Fibroblast of pulmonary artery (primary cell): Measurements from ENCODE around the gene WASF3.

Experiments used
- DNase-seq: peaks from one replicate; pipeline ENCODE4 v3.0.0-alpha.2; 2010; ENCODE audit warnings: low read depth
- H3K4me3 ChIP-seq: replicated peaks from 2 replicates; pipeline ENCODE4 v1.5.1; 2011; ENCODE audit warnings: low read depth, mild to moderate bottlenecking, control low read depth, low read length, moderate library complexity
- TF ChIP-seq, protein P1 (sequence below): IDR thresholded peaks from 2 replicates; pipeline ENCODE4 v1.5.1; 2011; ENCODE audit warnings: mild to moderate bottlenecking, control low read depth, low read length, inconsistent platforms; ENCODE audit errors: missing control alignments

Gene WASF3

DNA sequence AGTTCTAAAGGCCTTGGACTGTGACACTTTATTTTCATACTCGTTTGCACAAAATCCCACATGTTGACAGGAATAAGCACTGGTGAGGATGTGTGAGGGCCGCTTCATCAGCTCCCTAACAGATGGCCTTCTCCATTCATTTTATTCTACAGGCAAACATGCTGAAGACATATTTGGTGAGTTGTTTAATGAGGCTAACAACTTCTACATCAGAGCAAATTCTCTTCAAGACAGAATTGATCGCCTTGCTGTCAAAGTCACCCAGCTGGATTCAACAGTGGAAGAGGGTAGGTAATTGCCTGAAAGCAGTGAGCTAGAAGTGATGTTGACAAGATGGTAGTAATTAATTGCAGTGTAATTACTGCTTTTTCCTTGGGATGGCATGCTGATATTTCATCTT is 107.4 kb downstream of the WASF3 start:
- DNase-seq, result no peak
- TF ChIP-seq, protein P1, sequence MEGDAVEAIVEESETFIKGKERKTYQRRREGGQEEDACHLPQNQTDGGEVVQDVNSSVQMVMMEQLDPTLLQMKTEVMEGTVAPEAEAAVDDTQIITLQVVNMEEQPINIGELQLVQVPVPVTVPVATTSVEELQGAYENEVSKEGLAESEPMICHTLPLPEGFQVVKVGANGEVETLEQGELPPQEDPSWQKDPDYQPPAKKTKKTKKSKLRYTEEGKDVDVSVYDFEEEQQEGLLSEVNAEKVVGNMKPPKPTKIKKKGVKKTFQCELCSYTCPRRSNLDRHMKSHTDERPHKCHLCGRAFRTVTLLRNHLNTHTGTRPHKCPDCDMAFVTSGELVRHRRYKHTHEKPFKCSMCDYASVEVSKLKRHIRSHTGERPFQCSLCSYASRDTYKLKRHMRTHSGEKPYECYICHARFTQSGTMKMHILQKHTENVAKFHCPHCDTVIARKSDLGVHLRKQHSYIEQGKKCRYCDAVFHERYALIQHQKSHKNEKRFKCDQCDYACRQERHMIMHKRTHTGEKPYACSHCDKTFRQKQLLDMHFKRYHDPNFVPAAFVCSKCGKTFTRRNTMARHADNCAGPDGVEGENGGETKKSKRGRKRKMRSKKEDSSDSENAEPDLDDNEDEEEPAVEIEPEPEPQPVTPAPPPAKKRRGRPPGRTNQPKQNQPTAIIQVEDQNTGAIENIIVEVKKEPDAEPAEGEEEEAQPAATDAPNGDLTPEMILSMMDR, result no peak
- no peak overlapping the region for H3K4me3 ChIP-seq

- TF ChIP-seq, protein P1, result no peak
- H3K4me3 ChIP-seq, result no peak overlapping the region
- DNase-seq, result no peak
These were observed 111.1 kb downstream of the WASF3 start for GRCh38 chr13:26668357-26669146.

GRCh38 chr13:26673890-26674289 is 116.4 kb downstream of the WASF3 start:
- TF ChIP-seq, protein P1, result no peak
- no peak overlapping the region for H3K4me3 ChIP-seq

GRCh38 chr13:26677156-26677555 is 119.7 kb downstream of the WASF3 start:
- no peak for DNase-seq
- TF ChIP-seq, protein P1, result no peak
- no peak overlapping the region for H3K4me3 ChIP-seq

More at GRCh38 chr13:26673890-26674289, 116.4 kb downstream of the WASF3 start:
- no peak for DNase-seq

DNA sequence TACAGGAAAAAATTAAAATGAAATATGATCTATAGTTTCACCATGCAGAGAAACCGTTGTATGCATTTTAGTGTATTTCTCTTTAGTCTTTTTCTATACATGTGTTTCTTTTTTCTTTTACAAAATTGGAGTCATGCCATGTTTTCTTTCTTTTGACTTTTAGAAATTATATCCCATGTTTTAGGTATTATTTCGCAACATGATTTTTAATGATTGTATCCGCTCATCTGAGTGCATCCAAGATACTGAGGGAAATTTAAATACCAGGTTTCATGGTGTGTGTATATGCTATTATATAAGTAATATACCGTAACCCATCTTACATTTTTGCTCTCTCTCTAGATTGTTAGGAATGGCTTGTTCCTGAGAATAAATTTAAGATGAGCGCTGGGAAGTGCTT is 120.8 kb downstream of the WASF3 start:
- TF ChIP-seq, protein P1, result no peak
- no peak for DNase-seq
- no peak overlapping the region for H3K4me3 ChIP-seq

- no peak overlapping the region for H3K4me3 ChIP-seq
These were observed 121.3 kb downstream of the WASF3 start for GRCh38 chr13:26678796-26679195.

More at GRCh38 chr13:26678796-26679195, 121.3 kb downstream of the WASF3 start:
- no peak for DNase-seq
- TF ChIP-seq, protein P1, result no peak
